GM19193 (cell line): ENCODE results near the gene EDRF1.

Experiments
- POLR2A ChIP-seq: IDR thresholded peaks from 4 replicates; pipeline ENCODE4 v1.6.1; 2011; ENCODE audit not compliant: insufficient read depth, insufficient read length; ENCODE audit errors: extremely low read depth

The EDRF1 gene, protein sequence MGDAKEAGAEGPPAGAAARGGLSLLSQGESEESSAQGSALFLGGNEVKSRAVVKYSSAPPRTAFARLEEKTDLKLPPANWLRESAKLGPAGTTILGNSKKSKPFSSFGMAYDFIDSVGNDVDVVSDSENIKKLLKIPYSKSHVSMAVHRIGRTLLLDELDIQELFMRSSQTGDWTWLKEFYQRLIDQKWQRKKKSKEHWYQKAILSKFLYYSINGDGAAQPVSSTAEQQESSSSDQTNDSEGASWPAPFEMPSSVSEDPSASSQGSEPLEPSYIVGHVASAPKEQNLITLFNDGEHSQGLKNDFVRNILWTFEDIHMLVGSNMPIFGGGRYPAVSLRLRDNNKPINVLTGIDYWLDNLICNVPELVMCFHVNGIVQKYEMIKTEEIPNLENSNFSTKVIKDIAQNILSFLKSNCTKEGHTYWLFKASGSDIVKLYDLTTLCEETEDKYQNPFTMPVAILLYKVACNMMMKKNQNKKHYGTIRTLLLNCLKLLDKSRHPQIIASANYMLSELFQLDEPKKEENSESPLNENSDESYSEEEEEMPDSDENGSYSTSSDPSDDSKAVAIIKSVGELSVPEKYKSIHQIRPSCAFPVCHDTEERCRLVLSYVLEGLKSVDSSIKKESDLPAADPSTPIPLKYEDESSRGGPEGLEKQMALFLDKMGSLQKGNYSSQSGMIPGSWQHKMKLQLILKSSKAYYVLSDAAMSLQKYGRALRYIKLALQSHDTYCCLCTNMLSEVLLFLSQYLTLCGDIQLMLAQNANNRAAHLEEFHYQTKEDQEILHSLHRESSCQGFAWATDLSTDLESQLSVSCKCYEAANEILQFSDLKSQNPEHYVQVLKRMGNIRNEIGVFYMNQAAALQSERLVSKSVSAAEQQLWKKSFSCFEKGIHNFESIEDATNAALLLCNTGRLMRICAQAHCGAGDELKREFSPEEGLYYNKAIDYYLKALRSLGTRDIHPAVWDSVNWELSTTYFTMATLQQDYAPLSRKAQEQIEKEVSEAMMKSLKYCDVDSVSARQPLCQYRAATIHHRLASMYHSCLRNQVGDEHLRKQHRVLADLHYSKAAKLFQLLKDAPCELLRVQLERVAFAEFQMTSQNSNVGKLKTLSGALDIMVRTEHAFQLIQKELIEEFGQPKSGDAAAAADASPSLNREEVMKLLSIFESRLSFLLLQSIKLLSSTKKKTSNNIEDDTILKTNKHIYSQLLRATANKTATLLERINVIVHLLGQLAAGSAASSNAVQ

DNA sequence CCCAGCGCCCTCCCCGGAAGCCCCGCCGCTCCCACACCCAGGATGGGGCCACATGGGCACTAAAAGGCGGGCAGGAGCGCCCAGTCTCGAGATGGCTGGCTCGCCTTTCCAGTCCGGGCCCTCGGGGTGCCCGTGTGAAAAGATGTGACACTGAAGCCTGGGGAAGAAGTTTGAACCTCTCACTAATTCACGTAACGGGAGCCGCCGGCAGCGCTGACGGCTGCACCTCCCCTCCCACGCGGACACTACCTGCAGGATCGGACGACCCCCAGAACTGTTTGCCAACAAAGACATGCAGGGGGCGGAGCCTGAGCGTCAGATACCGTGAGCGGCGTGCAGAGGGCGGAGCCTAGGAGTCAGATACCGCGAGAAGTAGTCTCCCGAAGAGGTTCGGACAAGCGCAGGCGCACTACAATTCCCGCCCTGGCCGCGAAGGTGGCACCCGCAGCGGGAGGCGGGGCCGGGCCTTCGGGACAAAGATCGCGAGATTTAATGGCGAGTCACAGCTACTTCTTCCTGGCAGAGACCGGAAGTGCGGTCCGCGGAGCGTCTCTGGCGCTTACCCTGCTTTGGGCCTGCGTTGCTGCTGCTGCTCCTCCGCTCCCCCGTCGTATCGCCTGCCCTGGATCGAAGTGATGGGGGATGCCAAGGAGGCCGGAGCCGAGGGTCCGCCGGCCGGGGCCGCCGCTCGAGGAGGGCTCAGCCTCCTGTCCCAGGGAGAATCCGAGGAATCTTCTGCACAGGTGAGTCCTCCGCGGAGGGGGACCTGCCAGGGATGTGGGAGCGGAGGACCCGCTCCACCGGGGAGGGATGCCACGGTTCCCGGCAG is at the start of gene EDRF1:
EDRF1 (plus strand) TSS at position 537 of the 829 bp plus-strand sequence; CDS start at position 636, 99 bp downstream.
- peak; percentile 97 for TF ChIP-seq POLR2A

DNA sequence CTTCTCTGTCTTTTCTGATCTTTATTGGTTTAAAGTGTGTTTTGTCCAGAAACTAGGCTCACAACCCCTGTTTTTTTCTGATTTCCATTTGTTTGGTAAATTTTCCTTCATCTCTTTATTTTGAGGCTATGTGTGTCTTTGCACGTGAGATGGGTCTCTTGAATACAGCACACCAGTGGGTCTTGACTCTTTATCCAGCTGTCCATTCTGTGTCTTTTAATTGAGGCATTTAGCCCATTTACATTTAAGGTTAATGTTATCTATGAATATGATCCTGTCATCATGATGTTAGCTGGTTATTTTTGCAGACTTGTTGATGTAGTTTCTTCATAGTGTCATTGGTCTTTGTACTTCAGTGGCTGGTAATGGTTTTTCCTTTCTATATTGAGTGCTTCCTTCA is 46.6 kb upstream of the EDRF1 start:
- TF ChIP-seq POLR2A = no peak

DNA sequence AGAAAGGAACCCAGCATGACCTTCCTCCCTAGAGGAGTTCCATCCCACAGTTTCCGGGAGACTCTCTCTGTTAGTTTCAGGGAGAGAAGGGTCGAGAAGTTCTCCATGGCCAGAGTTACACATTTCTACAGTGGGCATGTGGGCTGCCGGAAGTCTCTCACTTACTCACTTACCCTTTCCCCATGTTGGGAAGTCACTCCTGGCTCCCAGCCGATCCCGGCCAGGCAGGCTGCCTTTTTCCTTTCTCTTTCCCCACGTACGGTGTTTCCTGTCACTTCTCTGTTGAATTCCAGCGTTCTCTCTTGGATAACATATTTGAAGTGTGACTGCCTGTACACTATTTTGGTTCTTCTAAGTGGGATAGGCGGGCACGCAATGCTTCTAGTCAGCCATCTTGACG is 40.1 kb upstream of the EDRF1 start:
- no peak for TF ChIP-seq POLR2A

DNA sequence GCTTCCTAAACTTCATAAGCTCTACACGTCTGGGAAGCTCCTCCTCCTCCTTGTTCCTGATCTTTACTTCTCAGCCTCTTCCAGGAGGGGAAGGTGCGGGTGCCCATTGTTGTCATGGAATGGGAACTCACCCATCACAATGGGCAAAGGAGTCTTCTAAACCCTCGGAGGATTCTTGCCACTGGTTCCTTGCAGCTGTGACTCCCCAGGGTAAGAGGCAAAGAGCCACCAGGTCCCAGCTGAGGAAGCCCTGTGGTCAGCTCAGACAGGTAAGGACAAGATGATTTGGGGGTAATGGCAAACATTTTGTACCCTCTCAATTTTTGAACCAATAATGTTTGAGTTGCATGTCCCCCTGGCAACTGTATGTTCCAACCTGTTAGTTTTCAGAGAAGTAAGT is 36.4 kb upstream of the EDRF1 start, which contains the start of gene TEX36:
TEX36 (minus strand) TSS at position 101 of the 400 bp plus-strand sequence. CDS start 174 bp downstream, outside the sequence.
- no peak for TF ChIP-seq POLR2A

DNA sequence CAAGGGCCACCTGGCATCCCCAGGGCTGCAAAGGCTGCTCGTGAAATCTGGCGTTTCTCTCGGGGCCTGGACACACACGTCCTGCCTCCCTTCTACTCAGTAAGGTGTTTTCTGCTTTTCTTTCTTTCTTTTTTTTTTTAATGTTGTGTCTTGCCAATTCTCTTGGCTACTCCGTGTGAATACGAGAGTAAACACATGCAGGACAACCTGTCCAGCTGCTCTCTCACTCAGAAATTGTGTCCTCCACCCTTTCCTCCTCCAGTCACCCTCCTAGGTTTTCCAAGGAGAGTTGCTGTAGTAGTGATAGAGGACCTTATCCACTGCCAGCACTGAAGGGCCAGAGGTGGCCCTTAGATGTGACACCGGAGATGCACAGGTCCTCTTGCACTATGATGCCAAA is 35.7 kb upstream of the EDRF1 start:
- TF ChIP-seq POLR2A = no peak

DNA sequence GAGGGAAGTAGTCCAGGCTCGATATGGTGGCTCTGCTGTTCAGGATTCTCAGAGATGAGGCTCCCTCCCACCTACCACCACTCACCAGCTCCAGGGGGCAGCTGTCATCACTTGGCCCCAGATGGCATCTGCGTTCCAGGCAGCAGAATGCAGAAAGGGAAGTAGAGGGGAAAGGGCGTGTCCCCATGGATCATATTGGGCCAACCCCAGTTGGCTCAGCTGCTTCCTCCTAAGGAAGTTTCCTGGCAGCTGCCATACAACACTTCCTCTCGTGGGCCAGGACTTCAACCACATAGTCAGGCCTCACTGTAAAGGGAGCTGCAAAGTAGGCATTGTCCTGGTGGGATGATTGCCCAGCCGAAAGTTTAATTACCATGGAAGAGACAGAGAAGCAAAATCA is 34.9 kb upstream of the EDRF1 start:
- TF ChIP-seq POLR2A = no peak

DNA sequence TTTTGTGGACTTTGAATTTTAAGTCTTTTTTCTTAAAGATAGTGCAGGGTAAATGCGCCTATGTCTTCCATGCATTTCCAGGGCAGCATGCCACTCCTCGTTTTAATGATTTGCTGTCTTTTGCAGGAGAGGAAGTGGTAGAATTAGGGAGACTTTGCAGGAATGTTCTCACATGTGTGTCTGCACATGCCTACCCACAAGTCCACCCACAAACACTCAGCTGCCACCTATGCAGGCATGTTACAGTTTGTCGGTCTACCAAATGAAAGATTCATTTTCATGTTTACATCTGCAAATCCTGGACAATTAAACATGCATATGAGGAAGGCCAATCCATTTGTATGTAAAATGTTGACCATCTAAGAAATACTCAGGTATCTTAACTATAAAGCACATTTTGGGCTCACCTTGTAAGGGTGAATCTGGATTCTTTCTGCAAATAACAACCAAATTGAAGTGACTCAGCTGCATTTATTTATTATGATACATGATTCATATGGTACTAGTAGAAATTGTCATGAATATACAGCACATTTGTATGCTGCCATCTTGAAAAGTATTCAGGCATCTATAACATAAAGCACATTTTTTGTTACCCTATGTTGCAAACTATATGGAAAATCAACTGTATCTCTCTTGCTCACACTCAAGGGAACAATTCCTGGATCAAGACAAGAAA is 31.9 kb upstream of the EDRF1 start:
- no peak for TF ChIP-seq POLR2A

DNA sequence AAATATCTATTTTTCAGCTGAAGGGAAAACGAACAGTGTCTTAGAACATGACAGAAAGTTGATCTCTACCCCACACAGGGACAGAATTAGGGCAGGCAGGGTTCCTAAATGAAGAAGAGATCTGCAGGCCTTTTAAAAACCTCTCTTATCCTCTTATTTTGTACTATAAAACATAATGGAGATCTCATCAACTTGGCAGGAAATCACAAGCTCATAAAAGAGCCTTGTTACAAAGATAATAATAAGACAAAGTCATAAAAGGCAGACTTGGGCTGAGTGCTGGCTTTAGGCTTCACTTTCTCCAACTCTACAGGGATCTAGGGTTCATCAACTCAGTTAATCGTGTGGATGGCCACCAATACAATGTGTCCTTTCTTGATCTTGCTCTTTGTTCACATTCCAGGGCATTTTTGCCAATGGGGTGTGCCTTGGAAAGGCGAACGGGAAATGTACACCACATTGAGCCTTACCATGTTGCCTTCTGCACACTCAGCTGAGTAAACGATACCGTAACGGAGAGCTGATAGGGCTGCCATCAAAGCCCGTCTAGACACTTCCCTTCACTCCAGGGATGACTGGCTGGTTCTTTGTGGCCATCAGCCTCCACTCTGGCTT is 29.4 kb upstream of the EDRF1 start:
- TF ChIP-seq POLR2A = no peak

DNA sequence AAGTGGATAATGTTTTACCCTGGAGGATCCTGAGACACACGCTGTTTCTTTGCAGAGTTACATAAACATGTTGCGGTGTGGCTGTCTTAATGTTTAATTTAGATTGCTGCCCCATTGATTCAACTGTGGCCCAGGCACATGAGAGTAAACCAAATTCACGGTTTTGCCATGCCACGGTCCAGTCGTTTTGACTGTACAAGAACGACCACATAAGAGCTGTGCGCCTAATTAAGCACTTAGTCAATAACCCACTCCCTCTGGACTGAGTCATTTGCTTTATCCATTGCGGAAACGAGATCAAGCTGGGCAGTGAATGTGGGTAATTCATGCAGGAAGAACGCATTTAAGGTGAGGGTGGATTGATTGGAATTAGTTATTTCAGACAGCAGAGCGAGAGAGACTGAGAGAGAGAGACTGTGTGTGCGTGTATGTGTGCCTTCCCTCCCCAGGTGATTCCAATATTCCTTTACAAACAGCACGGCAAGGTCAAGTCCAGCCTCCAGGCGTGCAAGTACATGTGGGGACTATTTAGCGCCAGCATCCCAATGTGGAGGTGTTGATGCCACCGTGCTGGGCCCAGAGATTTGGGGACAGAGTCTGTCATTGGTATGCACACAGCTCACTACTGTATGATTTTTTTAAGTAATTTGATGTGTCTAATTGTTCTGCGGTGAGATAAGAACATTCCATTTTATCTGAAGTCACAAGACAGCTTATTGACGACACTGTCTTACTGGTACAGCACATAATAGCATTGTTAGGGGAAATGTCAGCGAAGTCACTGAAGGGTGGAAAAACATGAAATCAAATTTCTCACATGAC is 28.1 kb upstream of the EDRF1 start:
- no peak for TF ChIP-seq POLR2A

DNA sequence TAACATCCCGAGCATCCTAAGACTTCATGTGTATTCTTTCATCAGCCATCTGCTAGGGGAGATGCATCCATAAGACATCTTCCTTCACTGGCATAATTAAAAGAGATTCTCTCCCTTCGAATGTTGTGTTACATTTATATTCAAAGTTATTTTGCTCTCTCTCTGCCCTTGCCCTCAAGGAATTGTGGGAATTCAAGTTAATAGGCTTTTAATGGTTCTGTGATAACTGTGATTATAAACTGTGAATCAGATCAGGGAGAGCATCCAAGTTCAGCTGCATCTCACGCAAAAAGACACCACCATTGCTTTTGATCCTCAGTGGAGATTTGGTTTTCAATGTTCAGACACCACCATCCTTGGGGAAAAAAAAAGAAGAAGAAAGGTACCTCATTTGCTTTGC is 27.3 kb upstream of the EDRF1 start:
- no peak for TF ChIP-seq POLR2A

DNA sequence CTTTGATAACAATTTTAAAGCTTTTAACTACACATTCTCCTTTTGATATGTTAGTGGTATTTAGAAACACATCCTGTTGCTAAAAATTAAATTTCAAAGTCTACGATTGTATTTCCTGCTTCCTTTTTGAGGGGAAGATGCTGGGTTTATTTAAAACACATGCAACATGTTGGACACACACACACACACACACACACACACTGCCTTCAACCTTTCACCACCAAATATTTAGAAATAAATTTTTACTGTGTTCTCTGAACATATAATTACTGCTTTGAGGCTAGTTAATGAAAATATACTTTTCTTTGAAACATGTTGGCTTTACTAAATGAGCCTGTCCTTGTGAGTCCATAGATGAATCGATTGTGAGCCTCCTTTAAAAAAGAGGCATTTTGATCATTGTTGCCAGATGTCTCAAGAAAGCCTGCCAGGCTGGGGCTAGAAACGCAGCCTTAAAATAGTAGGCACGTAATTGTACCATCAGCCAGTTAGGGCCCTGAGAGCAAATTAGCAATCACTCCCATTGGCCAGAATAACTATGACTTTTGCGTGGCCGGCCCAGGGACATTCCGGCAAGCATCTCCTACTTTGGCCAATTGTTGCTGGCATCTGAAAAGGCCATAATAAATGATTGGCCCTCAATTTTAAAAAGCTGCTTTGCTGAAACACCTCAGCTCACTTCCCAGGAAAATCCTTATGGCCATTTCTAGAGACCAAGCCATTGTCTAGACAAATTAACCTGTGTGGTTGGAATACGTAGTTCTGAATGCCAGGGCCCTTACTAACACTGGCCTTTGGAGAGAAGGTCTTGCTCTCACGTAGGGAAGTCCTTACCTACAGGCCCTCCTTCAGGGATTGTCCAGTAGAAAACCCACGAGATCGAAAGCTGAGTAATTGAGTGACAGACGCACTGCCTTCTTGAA is 26.6 kb upstream of the EDRF1 start:
- TF ChIP-seq POLR2A = no peak
